Activated CD8-positive, alpha-beta T cell treated with anti-CD3 and anti-CD28 coated beads for 36 hours (primary cell): ENCODE data around the gene PRKCB. TPM values are rescaled to one million over a fixed set of nuclear protein-coding genes. Genes with fewer than 3 reads are reported as not detected.

Experiments used
- ATAC-seq: fragments of 200-7000 bp; cut with Tn5 transposase; one replicate; pipeline ENCODE4 v1.10.0; 2021; ENCODE audit warnings: mild to moderate bottlenecking, moderate library complexity
- CTCF ChIA-PET: fragments of 350-600 bp; sonication (Branson Sonifier 250); formaldehyde crosslinking; loops from one replicate; lab custom pipeline; 2021; ENCODE audit warnings: antibody characterized with exemption; lab: Charles Lee
- POLR2A ChIA-PET: fragments of 350-600 bp; sonication (Branson Sonifier 250); formaldehyde crosslinking; loops from one replicate; lab custom pipeline; 2021; ENCODE audit warnings: antibody characterized with exemption; lab: Charles Lee
- DNase-seq: peaks from one replicate; pipeline ENCODE4 v3.0.0-alpha.2; 2020
- H3K27ac Mint-ChIP-seq: one replicate; pipeline ENCODE4 v1.8.0; 2021; ENCODE audit warnings: mild to moderate bottlenecking, mixed read lengths
- H3K27me3 Mint-ChIP-seq: one replicate; pipeline ENCODE4 v1.8.0; 2021; ENCODE audit warnings: mixed read lengths
- H3K36me3 Mint-ChIP-seq: one replicate; pipeline ENCODE4 v1.8.0; 2021; ENCODE audit warnings: low read depth, mixed read lengths
- H3K4me1 Mint-ChIP-seq: one replicate; pipeline ENCODE4 v1.8.0; 2021; ENCODE audit warnings: low read depth, mixed read lengths
- H3K4me3 Mint-ChIP-seq: one replicate; pipeline ENCODE4 v1.8.0; 2021; ENCODE audit warnings: mild to moderate bottlenecking, moderate library complexity, mixed read lengths
- H3K9me3 Mint-ChIP-seq: one replicate; pipeline ENCODE4 v1.8.0; 2021; ENCODE audit warnings: mixed read lengths
- intact Hi-C: fragments of 100-400 bp; cut with micrococcal nuclease; formaldehyde crosslinking; loops from one replicate; pipeline ENCODE4 v1.10.0; 2022
- total RNA-seq, 2 experiments: library from RNA; stranded (reverse); gene quantifications; one replicate each; pipeline ENCODE4 v1.2.3, GENCODE V29; 2021
- TF ChIP-seq, protein P1 (sequence below): fragments of 200-600 bp; IDR thresholded peaks from one replicate; pipeline ENCODE4 v1.8.0; 2022; ENCODE audit warnings: antibody characterized with exemption, mild to moderate bottlenecking

The PRKCB gene
- total RNA-seq, 2 experiments from 2014 or later: 101 to 105 TPM

DNA sequence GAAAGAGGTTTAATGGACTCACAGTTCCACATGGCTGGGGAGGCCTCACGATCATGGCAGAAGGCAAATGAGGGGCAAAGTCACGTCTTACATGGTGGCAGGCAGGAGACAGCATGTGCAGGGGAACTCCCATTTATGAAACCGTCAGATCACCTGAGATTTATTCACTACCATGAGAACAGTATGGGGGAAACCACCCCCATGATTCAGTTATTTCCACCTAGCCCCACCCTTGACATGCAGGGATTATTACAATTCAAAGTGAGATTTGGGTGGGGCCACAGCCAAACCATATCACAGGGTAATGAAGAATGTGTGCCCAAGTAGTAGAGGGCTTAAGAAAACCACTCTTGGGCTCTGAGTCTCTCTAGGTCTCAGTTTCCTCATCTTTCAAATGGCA is 85.1 kb downstream of the PRKCB start:
- Mint-ChIP-seq H3K9me3 (peaks cover 16% of the 10 kb centered on the region), H3K36me3 (peaks cover 64% of the 10 kb centered on the region), H3K27ac (peak overlapping the region; percentile 37), H3K27me3 (no peaks in the 10 kb centered on the region), H3K4me3 (no peak overlapping the region), H3K4me1 (peaks cover 72% of the 10 kb centered on the region)
- TF ChIP-seq, protein P1, sequence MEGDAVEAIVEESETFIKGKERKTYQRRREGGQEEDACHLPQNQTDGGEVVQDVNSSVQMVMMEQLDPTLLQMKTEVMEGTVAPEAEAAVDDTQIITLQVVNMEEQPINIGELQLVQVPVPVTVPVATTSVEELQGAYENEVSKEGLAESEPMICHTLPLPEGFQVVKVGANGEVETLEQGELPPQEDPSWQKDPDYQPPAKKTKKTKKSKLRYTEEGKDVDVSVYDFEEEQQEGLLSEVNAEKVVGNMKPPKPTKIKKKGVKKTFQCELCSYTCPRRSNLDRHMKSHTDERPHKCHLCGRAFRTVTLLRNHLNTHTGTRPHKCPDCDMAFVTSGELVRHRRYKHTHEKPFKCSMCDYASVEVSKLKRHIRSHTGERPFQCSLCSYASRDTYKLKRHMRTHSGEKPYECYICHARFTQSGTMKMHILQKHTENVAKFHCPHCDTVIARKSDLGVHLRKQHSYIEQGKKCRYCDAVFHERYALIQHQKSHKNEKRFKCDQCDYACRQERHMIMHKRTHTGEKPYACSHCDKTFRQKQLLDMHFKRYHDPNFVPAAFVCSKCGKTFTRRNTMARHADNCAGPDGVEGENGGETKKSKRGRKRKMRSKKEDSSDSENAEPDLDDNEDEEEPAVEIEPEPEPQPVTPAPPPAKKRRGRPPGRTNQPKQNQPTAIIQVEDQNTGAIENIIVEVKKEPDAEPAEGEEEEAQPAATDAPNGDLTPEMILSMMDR: no peak
- ATAC-seq (peak; percentile 64), DNase-seq (peak; percentile 57)
- ChIA-PET CTCF (no interaction called here), POLR2A (interaction anchor here (0.5 to 0.6 kb wide), 2 partner anchors 10 to 56 kb away, joined by 3 read pairs; no protein-coding TSS in a partner anchor)
- intact Hi-C loops: no loop called here

GRCh38 chr16:23922406-23922805 is 86.6 kb downstream of the PRKCB start:
- intact Hi-C loops: no loop called here
- TF ChIP-seq, protein P1: no peak
- ChIA-PET POLR2A (interaction anchor here (0.8 to 1.1 kb wide), 4 partner anchors 28 to 81 kb away, joined by 3 to 4 read pairs (median 3); no protein-coding TSS in a partner anchor), CTCF (interaction anchor here (1.2 to 1.8 kb wide), 4 partner anchors 9 to 88 kb away, joined by 3 to 8 read pairs (median 4); no protein-coding TSS in a partner anchor)
- peaks cover 55% of the 10 kb centered on the region for H3K36me3 Mint-ChIP-seq
- DNase-seq: no peak
- no peak overlapping the region for H3K27ac Mint-ChIP-seq
- no peaks in the 10 kb centered on the region for H3K27me3 Mint-ChIP-seq
- ATAC-seq: peak; percentile 34
- peaks cover 68% of the 10 kb centered on the region for H3K4me1 Mint-ChIP-seq
- H3K4me3 Mint-ChIP-seq: no peak overlapping the region
- H3K9me3 Mint-ChIP-seq: peaks cover 16% of the 10 kb centered on the region

DNA sequence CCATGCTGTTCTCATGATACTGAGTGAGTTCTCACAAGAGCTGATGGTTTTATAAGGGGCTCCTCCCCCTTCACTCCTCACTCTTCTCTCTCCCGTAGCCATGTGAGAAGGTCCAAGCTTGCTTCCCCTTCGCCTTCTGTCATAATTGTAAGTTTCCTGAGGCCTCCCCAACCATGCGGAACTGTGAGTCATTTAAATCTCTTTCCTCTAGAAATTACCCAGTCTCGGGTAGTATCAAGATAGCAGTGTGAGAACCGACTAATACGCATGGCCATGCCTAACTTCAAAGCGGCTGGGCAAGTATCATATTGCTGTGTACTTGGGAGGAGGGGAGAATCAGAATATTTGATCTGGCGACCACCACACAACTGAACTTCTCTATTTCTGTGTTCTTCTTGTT is 88.3 kb downstream of the PRKCB start:
- POLR2A ChIA-PET: interaction anchor here (0.6 to 0.9 kb wide), 2 partner anchors 86 to 273 kb away, joined by 3 read pairs; no protein-coding TSS in a partner anchor
- Mint-ChIP-seq H3K36me3 (peaks cover 48% of the 10 kb centered on the region), H3K4me3 (no peak overlapping the region), H3K4me1 (peaks cover 68% of the 10 kb centered on the region), H3K27me3 (no peaks in the 10 kb centered on the region), H3K9me3 (peaks cover 16% of the 10 kb centered on the region), H3K27ac (peak overlapping the region; percentile 40)
- intact Hi-C loops: no loop called here
- CTCF ChIA-PET: no interaction called here
- ATAC-seq: peak; percentile 60
- peak; percentile 26 for DNase-seq
- TF ChIP-seq, protein P1: no peak

- Mint-ChIP-seq H3K27ac (no peak overlapping the region), H3K4me1 (peaks cover 34% of the 10 kb centered on the region), H3K9me3 (peaks cover 7% of the 10 kb centered on the region), H3K4me3 (no peak overlapping the region), H3K36me3 (peaks cover 32% of the 10 kb centered on the region), H3K27me3 (no peaks in the 10 kb centered on the region)
- DNase-seq: no peak
- TF ChIP-seq, protein P1: no peak
- ChIA-PET CTCF (interaction anchor here (1.0 to 2.2 kb wide), 2 partner anchors 82 to 124 kb away, joined by 3 to 6 read pairs; no protein-coding TSS in a partner anchor), POLR2A (no interaction called here)
- intact Hi-C loops: no loop called here
- ATAC-seq: no peak
Measured at GRCh38 chr16:23927796-23928195, 92.0 kb downstream of the PRKCB start.

GRCh38 chr16:23929237-23929636 is 93.5 kb downstream of the PRKCB start:
- CTCF ChIA-PET: interaction anchor here (1.2 to 2.6 kb wide), 4 partner anchors 15 to 129 kb away, joined by 3 to 11 read pairs (median 6); no protein-coding TSS in a partner anchor
- no peaks in the 10 kb centered on the region for H3K27me3 Mint-ChIP-seq
- TF ChIP-seq, protein P1: no peak
- peaks cover 4% of the 10 kb centered on the region for H3K9me3 Mint-ChIP-seq
- H3K4me3 Mint-ChIP-seq: no peak overlapping the region
- ATAC-seq (no peak), DNase-seq (no peak)
- intact Hi-C loops: no loop called here
- POLR2A ChIA-PET: interaction anchor here (0.6 kb wide), 1 partner anchor 360 kb away, joined by 3 read pairs; no protein-coding TSS in a partner anchor
- H3K27ac Mint-ChIP-seq: no peak overlapping the region
- peaks cover 31% of the 10 kb centered on the region for H3K36me3 Mint-ChIP-seq
- H3K4me1 Mint-ChIP-seq: peaks cover 28% of the 10 kb centered on the region
